Measurements from ENCODE around the gene DOCK1. TPM values are rescaled to one million over a fixed set of nuclear protein-coding genes. Genes with fewer than 3 reads are reported as not detected.

Gene DOCK1
- total and polyA plus RNA-seq, 8 donors, result 46.4 to 77.7 (median 71.3) TPM

DNA sequence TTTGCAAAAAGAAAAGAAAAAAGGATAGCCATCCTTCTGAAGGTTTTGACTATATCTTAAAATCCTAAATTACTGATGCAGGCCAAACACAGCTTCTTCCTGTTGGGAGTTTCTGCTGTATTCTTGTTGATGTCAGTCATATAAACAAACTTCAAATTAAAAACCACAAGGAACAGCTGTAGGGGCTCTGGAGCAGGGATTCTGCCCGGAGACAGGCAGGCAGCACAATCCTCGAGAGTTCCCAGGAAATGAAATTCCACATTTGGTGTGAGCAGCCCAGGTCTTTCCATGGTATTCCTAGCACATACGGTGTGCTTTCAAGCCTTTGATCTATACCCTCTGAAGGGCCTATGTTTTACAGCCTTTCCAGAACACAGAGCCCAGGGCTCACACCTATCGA is 248.0 kb downstream of the DOCK1 start:
- H3K27ac ChIP-seq, result no peak overlapping the region
- no peaks in the 10 kb centered on the region for H3K9me3 ChIP-seq
- H3K4me3 ChIP-seq, result no peak overlapping the region
- intact Hi-C loops (cut with DNase I), result no loop called here
- no peaks in the 10 kb centered on the region for H3K36me3 ChIP-seq
- no peaks in the 10 kb centered on the region for H3K27me3 ChIP-seq
- ATAC-seq, result no peak
- no peak for DNase-seq
- H3K4me1 ChIP-seq, result peaks cover 0 to 16% of the 10 kb centered on the region in 2 donors
- TF ChIP-seq, protein P1, sequence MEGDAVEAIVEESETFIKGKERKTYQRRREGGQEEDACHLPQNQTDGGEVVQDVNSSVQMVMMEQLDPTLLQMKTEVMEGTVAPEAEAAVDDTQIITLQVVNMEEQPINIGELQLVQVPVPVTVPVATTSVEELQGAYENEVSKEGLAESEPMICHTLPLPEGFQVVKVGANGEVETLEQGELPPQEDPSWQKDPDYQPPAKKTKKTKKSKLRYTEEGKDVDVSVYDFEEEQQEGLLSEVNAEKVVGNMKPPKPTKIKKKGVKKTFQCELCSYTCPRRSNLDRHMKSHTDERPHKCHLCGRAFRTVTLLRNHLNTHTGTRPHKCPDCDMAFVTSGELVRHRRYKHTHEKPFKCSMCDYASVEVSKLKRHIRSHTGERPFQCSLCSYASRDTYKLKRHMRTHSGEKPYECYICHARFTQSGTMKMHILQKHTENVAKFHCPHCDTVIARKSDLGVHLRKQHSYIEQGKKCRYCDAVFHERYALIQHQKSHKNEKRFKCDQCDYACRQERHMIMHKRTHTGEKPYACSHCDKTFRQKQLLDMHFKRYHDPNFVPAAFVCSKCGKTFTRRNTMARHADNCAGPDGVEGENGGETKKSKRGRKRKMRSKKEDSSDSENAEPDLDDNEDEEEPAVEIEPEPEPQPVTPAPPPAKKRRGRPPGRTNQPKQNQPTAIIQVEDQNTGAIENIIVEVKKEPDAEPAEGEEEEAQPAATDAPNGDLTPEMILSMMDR (IDR thresholded peaks at IDR 0.05), result no peak

DNA sequence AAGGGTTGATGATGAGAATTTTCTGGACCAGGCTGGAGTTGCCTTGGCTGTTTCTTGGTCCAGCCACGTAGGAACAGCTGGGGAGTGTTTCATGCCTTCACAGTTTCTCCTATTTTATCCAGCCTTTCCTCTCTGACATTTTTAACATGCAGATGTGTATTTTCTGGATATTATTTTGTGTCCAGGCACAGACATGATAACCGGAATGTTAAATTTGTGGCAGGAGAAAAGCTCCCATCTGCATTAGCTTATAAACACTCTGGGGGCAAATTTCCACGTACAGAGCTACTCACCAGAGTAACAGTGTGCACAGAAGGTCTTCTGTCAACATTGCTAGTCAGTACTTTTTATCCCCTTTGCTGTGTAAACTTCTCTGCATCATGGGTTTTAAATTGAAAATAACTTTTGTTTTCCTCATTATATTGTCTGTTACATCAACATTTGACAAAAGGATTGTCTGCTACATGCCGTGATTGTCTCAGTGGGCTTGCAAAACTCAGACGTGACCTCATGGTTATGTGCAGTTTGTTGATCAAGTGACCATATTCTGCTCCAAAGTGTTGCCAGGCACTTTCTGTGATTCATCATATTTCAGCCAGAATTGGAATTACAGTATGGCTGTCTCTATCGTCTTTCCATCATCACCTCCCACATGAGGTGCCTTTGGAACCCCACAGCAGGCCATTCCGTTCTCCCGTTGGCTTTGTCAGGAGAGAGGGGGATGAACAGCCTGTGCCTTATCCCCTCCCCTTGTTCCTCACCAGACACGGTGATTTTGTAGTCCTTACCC is 249.8 kb downstream of the DOCK1 start:
- Histone ChIP-seq H3K9me3 (no peaks in the 10 kb centered on the region), H3K27me3 (no peaks in the 10 kb centered on the region), H3K4me3 (no peak overlapping the region), H3K4me1 (peaks cover 0 to 10% of the 10 kb centered on the region in 2 donors), H3K36me3 (no peaks in the 10 kb centered on the region), H3K27ac (no peak overlapping the region)
- ATAC-seq (no peak), DNase-seq (peak in 1 of 4 donors; percentile 45)
- intact Hi-C loops (cut with DNase I), result no loop called here
- TF ChIP-seq, protein P1 (IDR thresholded peaks at IDR 0.05), result no peak

DNA sequence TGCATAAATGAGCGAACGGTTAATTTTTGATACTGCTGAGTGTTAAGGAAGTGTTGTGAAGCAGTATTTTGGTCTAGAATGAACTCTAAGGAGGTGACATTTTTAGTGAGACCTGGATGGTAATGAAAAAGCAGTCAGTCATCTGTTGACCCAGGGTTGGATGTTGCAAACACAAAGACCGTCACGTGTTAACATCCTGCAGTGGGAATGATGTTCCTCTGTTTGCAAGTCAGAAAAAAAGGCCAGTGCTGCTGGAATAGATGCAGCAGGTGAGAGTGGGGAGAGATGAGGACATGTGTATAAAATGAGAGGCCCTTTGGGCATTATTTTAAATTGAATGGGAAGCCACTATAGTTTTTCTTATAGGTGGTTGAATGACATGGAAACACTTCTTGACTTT is 251.9 kb downstream of the DOCK1 start:
- TF ChIP-seq, protein P1 (IDR thresholded peaks at IDR 0.05), result no peak
- no peak for DNase-seq
- intact Hi-C loops (cut with DNase I), result no loop called here
- Histone ChIP-seq H3K4me3 (no peak overlapping the region), H3K36me3 (no peaks in the 10 kb centered on the region), H3K9me3 (no peaks in the 10 kb centered on the region), H3K27ac (no peak overlapping the region), H3K4me1 (peaks cover 0 to 8% of the 10 kb centered on the region in 2 donors), H3K27me3 (no peaks in the 10 kb centered on the region)
- no peak for ATAC-seq

DNA sequence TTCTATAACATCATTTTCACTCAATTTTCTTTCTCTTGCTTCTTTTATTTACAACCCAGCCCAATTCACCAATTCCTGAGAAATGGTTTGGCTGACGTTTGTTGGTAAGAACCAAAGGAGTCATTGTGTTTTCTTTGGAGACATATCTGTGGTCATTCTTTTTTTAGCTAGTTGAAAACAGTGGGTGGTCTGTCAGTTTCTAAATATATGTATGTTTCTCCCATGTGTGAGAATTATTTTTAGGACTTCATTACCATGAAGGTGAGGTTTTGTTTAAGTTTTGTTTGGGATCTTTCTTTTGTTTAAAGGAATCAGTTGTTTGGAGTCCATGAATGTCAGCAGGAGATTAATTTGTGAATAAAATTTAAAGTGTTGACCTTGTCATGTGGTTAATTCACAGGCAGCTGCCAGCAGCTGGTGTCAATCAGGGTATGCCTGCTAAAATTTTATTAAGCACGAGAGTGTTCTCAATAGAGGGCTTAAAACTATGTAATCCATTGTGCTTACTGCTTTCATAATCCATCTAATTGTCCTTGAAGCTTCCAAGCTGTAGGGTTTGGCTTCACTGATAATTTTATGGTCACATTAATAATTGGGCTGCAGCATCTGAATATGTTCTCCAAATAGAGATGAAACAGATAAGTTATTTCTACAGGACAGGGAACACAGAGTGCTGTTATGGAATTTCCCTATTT is 252.4 kb downstream of the DOCK1 start:
- Histone ChIP-seq H3K27ac (no peak overlapping the region), H3K9me3 (no peaks in the 10 kb centered on the region), H3K27me3 (no peaks in the 10 kb centered on the region), H3K36me3 (no peaks in the 10 kb centered on the region), H3K4me3 (no peak overlapping the region), H3K4me1 (peaks cover 0 to 2% of the 10 kb centered on the region in 2 donors)
- intact Hi-C loops (cut with DNase I), result no loop called here
- TF ChIP-seq, protein P1 (IDR thresholded peaks at IDR 0.05), result no peak
- DNase-seq (peak in 2 of 4 donors; percentile 41 to 52), ATAC-seq (peak; percentile 32)

DNA sequence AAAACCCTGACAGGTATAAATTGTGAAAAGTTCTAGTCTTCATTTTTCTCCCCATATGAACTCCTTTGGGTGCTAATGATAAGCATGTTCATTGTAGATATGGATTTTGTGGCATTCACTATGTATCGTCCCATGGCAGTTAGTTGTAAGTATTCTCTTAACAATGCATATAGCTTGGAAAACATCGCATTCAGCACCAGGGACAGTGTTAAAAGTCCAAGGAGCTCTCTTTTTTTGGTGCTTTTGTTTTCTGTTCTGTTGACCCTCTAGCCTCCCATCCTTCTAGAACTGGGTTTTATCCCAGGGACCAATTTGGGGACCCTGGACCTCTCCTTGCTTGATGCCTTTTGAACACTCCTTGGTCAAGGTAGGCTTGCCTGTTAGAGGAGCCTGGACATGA is 253.4 kb downstream of the DOCK1 start:
- DNase-seq (no peak), ATAC-seq (no peak)

More for the DNA sequence above, 253.4 kb downstream of the DOCK1 start:
- Histone ChIP-seq H3K36me3 (no peaks in the 10 kb centered on the region), H3K27ac (no peak overlapping the region), H3K4me1 (no peaks in the 10 kb centered on the region), H3K27me3 (no peaks in the 10 kb centered on the region), H3K9me3 (no peaks in the 10 kb centered on the region), H3K4me3 (no peak overlapping the region)
- TF ChIP-seq, protein P1 (IDR thresholded peaks at IDR 0.05), result no peak
- intact Hi-C loops (cut with DNase I), result no loop called here
